ENCODE measurements around the gene SPRY4.

DNA sequence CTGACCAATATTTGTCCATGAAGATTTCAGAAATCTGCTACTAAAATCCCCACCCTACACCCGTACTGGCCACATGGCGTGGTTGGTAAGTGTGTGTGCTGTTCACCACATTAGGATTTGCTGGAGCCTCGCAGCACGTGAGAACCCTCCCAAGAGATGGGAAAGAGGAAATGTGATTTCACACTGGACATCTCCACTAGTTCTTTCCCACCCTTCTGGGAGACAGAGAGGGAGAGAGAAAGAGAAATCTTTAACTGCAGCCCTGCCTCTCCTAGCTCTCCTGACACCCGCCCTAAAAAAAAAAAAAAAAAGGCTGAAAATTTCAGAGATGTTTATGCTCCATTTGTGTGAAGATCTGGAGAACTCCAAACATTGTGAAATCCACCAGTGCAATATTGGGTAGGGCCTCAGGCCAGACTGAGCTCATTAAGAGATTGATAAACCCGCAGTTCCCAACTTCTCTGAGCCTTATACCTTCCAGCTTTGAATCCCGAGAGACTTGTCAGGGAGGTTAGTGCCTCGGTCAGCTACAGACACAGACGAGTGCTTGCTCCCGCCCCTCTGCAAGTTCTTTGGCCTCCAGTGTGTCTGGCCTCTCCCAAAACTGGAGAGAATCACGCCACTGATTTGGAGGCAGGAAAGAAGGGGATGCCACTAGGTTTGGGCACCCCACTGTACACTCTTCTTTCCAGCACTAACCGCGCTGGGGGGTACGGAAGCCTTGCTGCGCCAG is 1.9 kb downstream of the SPRY4 start:
- TF ChIP-seq CTCF (conservative IDR thresholded peaks at IDR 0.05 in 1 of 2, IDR thresholded peaks at IDR 0.05 in 1 of 2; ENCODE audit: low read depth in 1 of 2, low read length in 2 of 2) (no peak), EZH2 (IDR thresholded peaks at IDR 0.05; ENCODE audit: low read length, missing control alignments) (no peak)

Data from fibroblast of lung (primary cell).